Stimulated activated CD8-positive, alpha-beta memory T cell treated with anti-CD3 and anti-CD28 coated beads, Interleukin-12 subunit alpha, Interleukin-12 subunit beta, amount 100 ng/mL, for 4 hours (primary cell): ENCODE data around the gene RBL2.
"Not testable (repeated sequence)": the region's sequence is repeated elsewhere in the genome, so short reads cannot be mapped to it uniquely, and the experiment has no call there.

Experiments used
- DNase-seq: peaks from one replicate; pipeline ENCODE4 v3.0.0-alpha.2; 2020; ENCODE audit warnings: low read depth

Gene RBL2

GRCh38 chr16:53507464-53508179, 73.4 kb downstream of the RBL2 start:
- no peak for DNase-seq

- no peak for DNase-seq
These were observed 75.8 kb downstream of the RBL2 start for GRCh38 chr16:53509906-53510703.

- no peak for DNase-seq
These were observed 76.4 kb downstream of the RBL2 start for GRCh38 chr16:53510704-53511070.

GRCh38 chr16:53511084-53511402, 76.8 kb downstream of the RBL2 start:
- DNase-seq = no peak

GRCh38 chr16:53511403-53512280, 77.4 kb downstream of the RBL2 start:
- no peak for DNase-seq

- not testable (repeated sequence) for DNase-seq
These were observed 78.5 kb downstream of the RBL2 start for GRCh38 chr16:53512795-53513194.

GRCh38 chr16:53515259-53515658, 81.0 kb downstream of the RBL2 start:
- DNase-seq = no peak

GRCh38 chr16:53515811-53516210, 81.5 kb downstream of the RBL2 start:
- no peak for DNase-seq

GRCh38 chr16:53517851-53518250, 83.6 kb downstream of the RBL2 start:
- DNase-seq = no peak

- DNase-seq = peak; percentile 57
These were observed 84.5 kb downstream of the RBL2 start for GRCh38 chr16:53518550-53519416.

GRCh38 chr16:53519417-53520091, 85.3 kb downstream of the RBL2 start:
- no peak for DNase-seq

- no peak for DNase-seq
These were observed 89.0 kb downstream of the RBL2 start for GRCh38 chr16:53523126-53523804.

GRCh38 chr16:53523971-53524548, 89.8 kb downstream of the RBL2 start:
- no peak for DNase-seq

- DNase-seq = no peak
These were observed 94.5 kb downstream of the RBL2 start for GRCh38 chr16:53528797-53529196.

GRCh38 chr16:53529513-53529912, 95.2 kb downstream of the RBL2 start:
- DNase-seq = no peak

- no peak for DNase-seq
These were observed 95.8 kb downstream of the RBL2 start for GRCh38 chr16:53530046-53530445.

GRCh38 chr16:53530741-53531140, 96.5 kb downstream of the RBL2 start:
- DNase-seq = no peak

GRCh38 chr16:53534206-53534605, 99.9 kb downstream of the RBL2 start:
- DNase-seq = no peak

GRCh38 chr16:53537626-53538025, 103.4 kb downstream of the RBL2 start:
- no peak for DNase-seq

GRCh38 chr16:53539346-53539745, 105.1 kb downstream of the RBL2 start:
- not testable (repeated sequence) for DNase-seq
